Measurements from ENCODE around the gene CDH4.

GRCh38 chr20:61802721-61803311, 550.8 kb downstream of the CDH4 start:
- TF ChIP-seq POLR2A (IDR thresholded peaks at IDR 0.05; ENCODE audit: low read length): no peak
- TF ChIP-seq GATA1 (IDR thresholded peaks at IDR 0.05; ENCODE audit: low read depth, low read length): no peak
